Fibroblast of skin of right quadriceps (primary cell): ENCODE measurements around the gene TBC1D21.
"Not testable (repeated sequence)": the region's sequence is repeated elsewhere in the genome, so short reads cannot be mapped to it uniquely, and the experiment has no call there.

Experiments
- DNase-seq: peaks from one replicate; pipeline ENCODE4 v3.0.0-alpha.2; 2013

The TBC1D21 gene

DNA sequence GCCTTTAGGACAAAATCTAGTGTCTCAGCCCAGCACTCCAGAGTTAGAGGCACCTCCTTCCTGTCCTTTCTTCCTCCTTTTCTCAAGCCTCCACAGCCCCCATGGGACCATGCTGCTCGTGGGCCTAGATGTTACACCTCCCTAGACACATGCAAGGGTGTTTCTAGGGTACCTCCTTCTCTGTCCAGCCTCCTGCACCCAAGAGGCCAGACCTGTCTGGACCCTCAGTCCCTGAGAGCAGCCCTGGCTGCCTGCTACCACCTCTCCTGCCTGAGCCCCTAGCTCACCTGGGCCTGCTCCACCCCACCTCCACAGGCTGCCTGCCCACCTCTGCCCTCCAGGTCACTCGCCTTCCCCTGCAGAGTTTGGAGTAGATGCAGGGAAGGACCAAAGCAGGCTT is 58.1 kb downstream of the TBC1D21 start:
- no peak for DNase-seq

DNA sequence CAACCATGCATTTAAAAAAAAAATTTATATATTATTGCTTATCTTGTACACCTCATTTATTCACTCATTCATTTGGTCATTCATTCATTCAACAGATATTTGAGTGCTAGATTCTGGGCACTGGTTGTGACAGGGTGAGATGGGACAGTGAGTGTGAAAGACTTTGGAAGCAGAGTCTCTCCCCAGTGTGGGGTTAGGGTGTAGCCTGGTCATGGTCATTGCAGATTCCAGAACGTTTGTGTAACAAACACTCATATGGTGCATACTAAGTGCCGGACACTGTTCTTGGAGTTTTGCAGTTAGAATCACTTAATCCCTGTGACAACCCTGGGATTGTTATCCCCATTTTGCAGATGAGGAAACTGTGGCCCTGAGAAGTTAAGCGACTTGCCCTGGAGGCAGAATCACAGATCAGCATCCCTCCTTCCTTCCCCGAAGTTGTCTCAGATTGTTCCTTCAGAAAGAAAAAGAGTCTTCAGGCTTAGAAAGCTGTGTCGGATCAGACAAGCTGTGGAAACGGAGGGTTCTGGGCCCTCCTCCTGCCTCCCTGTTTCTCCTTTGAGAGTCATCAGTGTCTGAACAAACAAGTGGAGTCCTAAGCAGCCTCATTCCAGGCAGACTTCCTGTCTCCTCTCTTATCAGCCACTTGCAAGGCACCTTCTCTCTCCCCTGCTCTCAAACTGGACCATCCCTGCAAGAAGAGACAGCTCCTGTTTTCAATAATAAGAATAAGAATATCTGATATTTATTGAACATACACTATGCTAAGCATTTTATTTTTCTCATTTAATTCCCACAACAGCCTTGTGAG is 59.2 kb downstream of the TBC1D21 start:
- DNase-seq, result no peak

DNA sequence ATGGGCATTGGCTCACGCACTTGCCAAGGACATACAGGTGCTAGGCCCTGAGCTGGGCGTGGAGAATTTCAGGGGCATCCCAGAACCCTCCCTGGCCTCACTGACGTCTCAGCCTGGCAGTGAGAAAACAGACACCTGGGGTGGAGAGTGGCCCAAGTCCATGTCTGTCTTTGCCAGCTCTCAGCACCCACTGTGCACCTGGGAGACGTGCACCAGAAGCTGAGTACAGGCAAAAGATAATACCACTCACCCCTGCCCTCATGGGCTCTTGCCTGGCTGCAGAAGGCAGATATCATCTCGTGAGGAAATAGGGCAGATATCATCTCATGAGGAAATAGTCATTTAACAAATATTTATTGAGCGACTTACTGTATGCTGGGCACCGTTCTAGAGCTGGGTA is 60.9 kb downstream of the TBC1D21 start:
- no peak for DNase-seq

DNA sequence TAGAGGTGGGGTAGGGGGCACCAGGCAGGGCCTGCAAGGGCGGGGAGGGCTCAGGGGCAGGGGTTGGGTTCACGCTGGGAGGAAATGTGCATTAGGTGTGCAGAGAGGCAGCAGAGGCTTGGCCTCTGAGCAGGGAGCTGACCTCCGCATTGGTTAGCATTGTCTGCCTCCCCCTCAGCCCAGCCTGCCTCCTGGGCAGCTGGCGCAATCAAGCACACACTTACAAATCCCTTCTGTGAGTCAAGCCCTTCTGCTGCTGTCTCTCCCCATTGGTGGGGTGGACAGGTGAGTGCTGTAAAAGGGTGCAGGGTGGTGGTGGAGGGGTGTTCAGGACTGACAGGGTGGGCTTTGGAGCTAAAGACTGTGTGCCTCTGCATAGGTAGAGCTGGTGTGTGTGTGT is 62.2 kb downstream of the TBC1D21 start:
- DNase-seq, result no peak

DNA sequence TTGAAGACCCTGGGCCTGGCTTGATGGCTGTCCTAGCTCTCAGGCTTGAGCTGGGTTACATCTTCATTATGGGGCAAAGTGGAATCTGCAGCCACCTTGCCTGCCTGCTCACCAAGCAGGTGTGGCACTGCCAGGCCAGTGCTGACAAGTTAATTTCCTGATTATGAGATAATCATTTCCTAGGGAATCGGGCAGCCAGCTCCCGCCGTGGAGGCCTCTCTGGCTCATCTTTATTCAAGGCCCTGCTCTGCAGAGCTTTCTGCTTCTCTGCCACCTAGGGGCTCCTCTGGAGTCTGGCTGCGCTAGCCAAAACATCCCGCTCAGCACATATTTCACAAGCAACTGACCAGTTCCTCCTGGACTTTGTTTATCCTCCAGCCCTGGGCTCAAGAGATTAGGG is 62.8 kb downstream of the TBC1D21 start:
- DNase-seq, result no peak

DNA sequence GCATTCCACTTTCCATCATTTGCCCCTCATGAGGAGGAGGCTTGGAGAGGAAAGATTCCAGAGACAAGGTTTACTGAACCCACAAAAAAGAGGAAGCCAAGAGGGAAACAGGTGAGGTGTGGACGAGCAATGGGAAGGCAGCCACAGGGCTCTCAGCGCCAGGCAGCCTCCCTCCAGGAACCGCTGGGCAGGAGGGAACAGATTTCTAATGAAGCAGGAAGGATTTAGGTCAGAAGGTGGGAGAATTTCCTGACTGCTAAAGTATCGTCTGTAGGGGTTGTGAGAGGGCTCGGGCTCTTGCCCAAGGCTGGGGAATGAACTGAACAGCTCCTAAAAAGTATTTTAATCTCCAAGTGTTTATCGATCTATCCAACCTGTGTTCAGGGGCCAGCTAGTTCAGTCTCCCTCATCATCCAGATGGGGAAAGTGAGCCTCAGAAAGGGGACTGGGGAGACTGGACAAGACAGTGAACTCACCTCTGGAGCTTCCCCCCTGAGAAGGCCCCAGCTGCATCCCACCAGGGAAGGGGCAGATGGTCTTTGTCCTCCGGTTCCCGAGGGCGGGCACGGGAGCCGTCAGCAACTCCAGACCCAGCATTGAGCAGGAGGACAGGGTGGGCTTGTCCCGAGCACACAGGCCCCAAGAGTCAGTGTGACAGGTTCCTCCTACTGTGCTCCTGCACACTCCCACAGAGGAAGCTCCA is 63.4 kb downstream of the TBC1D21 start:
- DNase-seq, result no peak

DNA sequence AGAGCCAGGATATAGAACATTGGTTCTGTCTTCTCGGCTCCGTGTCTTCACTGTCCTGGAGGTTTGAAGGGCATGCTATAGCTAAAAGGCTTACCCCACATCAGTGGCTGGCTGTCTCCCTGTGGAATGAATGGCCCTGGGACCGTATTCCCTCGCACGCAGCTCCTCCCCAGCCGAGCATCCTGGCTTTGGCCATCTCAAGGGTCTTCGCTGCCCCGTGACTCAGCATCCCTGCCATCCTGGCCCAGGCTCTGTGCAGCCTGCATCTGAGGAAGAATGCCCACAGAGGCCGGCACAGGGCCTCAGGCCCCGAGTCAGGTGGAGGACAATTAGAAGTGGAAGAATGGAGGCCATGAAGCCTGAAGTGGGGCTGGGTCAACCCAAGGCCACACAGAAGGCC is 63.9 kb downstream of the TBC1D21 start:
- no peak for DNase-seq

DNA sequence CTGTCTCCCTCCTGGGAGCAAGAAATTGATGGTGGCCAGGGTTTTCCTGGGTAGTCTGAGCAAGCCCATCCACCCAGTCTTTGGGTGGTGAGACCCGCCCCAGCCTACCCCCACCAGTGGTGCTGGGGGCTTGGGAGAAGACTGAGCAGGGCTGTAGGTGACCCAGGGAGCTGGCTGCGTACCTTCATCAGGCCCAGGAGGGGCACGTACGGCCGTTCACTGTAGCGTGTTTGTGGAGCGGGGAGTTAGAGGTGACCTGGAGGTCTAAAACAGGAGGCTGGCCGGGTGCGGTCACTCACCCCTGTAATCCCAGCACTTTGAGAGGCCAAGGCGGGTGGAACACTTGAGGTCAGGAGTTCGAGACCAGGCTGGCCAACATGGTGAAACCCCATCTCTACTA is 64.4 kb downstream of the TBC1D21 start:
- no peak for DNase-seq

DNA sequence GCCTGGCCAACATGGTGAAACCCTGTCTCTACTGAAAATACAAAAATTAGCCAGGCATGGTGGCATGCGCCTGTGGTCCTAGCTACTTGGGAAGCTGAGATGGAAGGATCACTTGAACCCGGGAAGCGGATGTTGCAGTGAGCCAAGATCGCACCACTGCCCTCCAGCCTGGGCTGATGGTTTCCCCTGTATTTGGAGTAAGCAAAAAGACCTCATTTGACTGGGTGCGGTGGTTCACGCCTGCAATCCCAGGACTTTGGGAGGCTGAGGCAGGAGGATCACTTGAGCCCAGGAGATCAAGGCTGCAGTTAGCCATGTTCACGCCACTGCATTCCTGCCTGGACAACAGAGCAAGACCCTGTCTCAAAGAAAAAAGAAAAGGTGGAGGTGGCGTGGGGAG is 65.2 kb downstream of the TBC1D21 start:
- DNase-seq, result not testable (repeated sequence)
